Activated CD8-positive, alpha-beta memory T cell treated with anti-CD3 and anti-CD28 coated beads for 36 hours (primary cell): Measurements from ENCODE around the gene GLCCI1. TPM values are rescaled to one million over a fixed set of nuclear protein-coding genes. Genes with fewer than 3 reads are reported as not detected.
"Not testable (repeated sequence)": the region's sequence is repeated elsewhere in the genome, so short reads cannot be mapped to it uniquely, and the experiment has no call there.

ENCODE experiments used
- CTCF ChIA-PET: fragments of 350-600 bp; sonication (Branson Sonifier 250); formaldehyde crosslinking; loops from one replicate; lab custom pipeline; 2021; ENCODE audit warnings: antibody characterized with exemption; lab: Charles Lee
- POLR2A ChIA-PET: fragments of 350-600 bp; sonication (Branson Sonifier 250); formaldehyde crosslinking; loops from one replicate; lab custom pipeline; 2021; ENCODE audit warnings: antibody characterized with exemption; lab: Charles Lee
- total RNA-seq, 2 experiments: library from RNA; stranded (reverse); gene quantifications; one replicate each; pipeline ENCODE4 v1.2.3, GENCODE V29; 2021

The GLCCI1 gene
- total RNA-seq, 2 experiments from 2014 or later = 10.0 to 11.0 TPM

DNA sequence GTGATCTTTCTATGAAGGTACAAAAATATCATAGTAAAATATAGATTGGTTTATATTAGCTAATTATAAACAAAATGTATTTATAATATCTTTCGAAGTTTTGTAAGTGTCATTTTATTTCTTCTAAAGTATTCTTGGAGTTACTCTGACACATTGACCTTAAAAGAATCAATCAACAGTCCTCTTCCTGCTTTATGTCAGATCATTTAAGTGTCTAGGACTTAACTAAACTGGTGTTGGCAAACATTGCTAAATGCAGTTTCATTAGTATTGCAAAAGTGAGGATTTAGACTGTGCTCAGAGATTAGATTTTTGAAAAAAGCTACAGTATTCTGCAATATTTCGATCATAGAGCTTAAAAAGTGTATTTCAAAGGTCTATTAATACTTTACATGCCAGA is 10.3 kb downstream of the GLCCI1 start:
- ChIA-PET POLR2A (interaction anchor here (1.2 kb wide), 1 partner anchor 11 kb away, joined by 3 read pairs; no protein-coding TSS in a partner anchor), CTCF (interaction anchor here (1.4 to 1.5 kb wide), 2 partner anchors 9 to 12 kb away, joined by 3 to 7 read pairs; no protein-coding TSS in a partner anchor)

DNA sequence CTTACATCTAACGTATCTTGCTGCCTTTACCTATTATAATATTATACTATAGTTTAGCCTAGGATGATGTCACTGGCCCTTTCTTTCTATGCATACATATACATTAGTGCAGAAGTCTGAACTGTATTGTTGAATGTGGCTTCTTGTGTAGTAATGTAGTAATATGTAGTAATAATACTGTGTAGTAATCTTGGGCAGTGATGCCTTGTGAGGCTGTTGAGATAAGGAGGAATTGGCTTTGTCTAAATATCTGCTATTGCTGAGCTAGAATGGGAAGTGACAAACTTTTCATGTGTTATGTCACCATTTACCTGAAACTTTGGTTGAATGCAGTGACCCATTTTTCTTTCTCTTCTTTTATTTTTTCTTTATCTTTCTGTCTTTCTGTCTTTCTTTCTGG is 11.0 kb downstream of the GLCCI1 start:
- POLR2A ChIA-PET = interaction anchor here (1.2 kb wide), 1 partner anchor 11 kb away, joined by 3 read pairs; no protein-coding TSS in a partner anchor
- CTCF ChIA-PET = interaction anchor here (1.1 to 1.5 kb wide), 3 partner anchors 10 to 13 kb away, joined by 3 to 7 read pairs (median 3); no protein-coding TSS in a partner anchor

GRCh38 chr7:7980134-7980533 is 11.5 kb downstream of the GLCCI1 start:
- ChIA-PET CTCF (interaction anchor here (1.1 to 1.5 kb wide), 3 partner anchors 10 to 13 kb away, joined by 3 to 7 read pairs (median 3); no protein-coding TSS in a partner anchor), POLR2A (no interaction called here)

DNA sequence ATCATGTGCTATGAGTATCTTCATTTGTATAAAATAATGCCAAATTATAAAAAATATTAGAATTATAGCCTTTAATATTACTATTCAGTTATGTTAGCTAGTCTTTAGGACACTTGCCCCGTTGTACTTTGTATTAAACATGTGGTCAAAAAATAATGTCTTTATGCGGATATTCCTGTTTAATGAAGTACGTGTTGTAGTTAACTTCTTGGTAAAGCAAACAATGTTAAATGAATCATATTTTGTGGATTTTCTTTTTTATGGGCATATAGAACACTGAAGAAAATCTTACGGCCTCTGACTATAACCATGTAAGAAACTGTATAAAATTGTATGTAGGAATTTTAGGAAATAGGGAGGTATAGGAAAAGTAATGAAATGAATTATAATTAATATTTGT is 14.3 kb downstream of the GLCCI1 start:
- ChIA-PET POLR2A (no interaction called here), CTCF (no interaction called here)

DNA sequence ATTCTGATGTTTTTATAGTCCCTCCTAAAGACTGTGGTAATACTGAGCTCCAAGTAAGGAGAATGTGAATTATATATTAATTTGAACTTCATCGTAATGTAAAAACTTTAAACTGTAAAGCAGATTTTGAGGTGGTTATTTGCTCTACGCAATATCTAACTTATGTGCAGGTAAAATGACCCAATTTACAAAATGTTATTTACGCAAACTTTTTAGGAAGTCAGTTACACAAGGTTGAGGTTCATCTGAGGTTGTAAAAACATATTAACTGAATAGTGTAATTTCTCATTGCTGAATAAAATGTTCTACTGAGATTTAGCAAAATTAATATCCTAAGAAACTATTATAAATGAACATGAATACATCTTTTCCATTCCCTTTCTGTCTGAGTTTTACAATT is 15.8 kb downstream of the GLCCI1 start:
- CTCF ChIA-PET = no interaction called here

DNA sequence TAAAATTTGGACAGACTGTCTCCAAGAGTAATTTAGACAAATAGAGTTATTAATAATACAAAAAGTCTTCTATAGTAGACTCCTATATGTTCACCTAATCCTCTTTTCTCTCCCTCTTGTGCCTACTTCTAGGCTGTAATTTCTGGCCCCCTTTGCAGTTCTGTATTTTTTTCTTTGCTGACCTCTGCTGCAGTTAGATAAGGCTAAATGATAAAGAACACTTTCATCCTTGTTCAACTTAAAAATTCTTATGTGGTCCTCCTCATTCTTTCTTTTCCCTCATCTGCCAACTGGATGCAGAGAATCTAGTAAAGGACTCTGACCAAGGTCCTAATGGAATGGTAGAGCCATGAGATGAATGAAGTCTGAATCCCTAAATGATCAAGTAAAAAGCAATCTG is 20.1 kb downstream of the GLCCI1 start:
- ChIA-PET CTCF (interaction anchor here (1.3 kb wide), 1 partner anchor 102 kb away, joined by 3 read pairs; no protein-coding TSS in a partner anchor), POLR2A (interaction anchor here (1.3 kb wide), 1 partner anchor 21 kb away, joined by 5 read pairs; the partner anchor contains the start of gene GLCCI1)

More for the DNA sequence above, 15.8 kb downstream of the GLCCI1 start:
- POLR2A ChIA-PET = no interaction called here

GRCh38 chr7:7989133-7989532 is 20.5 kb downstream of the GLCCI1 start:
- ChIA-PET POLR2A (interaction anchor here (1.3 kb wide), 1 partner anchor 21 kb away, joined by 5 read pairs; the partner anchor contains the start of gene GLCCI1), CTCF (interaction anchor here (1.3 kb wide), 1 partner anchor 101 kb away, joined by 3 read pairs; no protein-coding TSS in a partner anchor)

- CTCF ChIA-PET = interaction anchor here (1.3 to 1.4 kb wide), 2 partner anchors 10 to 100 kb away, joined by 3 read pairs; no protein-coding TSS in a partner anchor
- POLR2A ChIA-PET = interaction anchor here (1.0 to 2.0 kb wide), 3 partner anchors 20 to 22 kb away, joined by 3 to 5 read pairs (median 5); partner anchors contain the start of gene GLCCI1
Measured at GRCh38 chr7:7989616-7990440, 21.2 kb downstream of the GLCCI1 start.

DNA sequence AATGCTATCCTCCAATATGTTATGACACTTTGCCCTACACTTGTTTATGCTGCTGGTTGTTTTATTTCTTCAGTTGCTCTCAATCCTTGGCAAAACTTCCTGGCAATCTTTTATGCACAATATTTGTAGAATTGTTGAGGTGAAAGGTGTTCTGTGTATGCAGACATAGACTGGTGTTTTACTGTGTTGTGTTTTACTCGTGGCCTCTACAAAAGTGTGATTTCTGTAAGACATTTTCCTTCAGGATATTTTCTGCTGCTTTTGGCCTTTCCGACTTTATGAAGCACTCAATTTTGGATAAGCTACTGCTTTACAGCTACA is 21.8 kb downstream of the GLCCI1 start:
- ChIA-PET POLR2A (interaction anchor here (1.0 to 2.0 kb wide), 2 partner anchors 20 to 22 kb away, joined by 3 to 5 read pairs; no protein-coding TSS in a partner anchor), CTCF (interaction anchor here (1.4 kb wide), 1 partner anchor 10 kb away, joined by 3 read pairs; no protein-coding TSS in a partner anchor)

- POLR2A ChIA-PET = no interaction called here
- CTCF ChIA-PET = no interaction called here
Measured at GRCh38 chr7:7992506-7992905, 23.9 kb downstream of the GLCCI1 start.

GRCh38 chr7:7995348-7995747 is 26.8 kb downstream of the GLCCI1 start:
- CTCF ChIA-PET, POLR2A ChIA-PET: not testable (repeated sequence)

DNA sequence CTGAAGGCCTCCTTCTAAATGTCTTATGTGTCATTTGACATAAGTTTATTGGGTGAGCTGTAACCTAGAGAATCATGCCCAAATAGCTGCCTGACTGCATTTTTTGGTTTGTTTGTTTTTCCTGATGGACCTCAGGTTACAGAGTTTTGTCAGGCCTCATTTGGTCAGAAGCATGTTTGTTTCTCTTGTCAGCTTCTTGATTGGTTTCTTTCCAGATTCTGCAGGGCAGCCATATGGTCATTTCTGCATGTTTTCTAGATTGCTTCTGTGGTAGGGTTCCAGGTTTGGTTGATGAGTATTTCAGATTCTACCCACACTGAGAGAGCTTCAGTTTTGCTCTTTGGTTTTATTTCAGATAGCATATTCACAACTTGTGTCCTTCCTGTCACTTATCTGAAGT is 28.0 kb downstream of the GLCCI1 start:
- CTCF ChIA-PET = interaction anchor here (0.5 to 1.1 kb wide), 2 partner anchors 20 to 272 kb away, joined by 3 read pairs; no protein-coding TSS in a partner anchor
- POLR2A ChIA-PET = interaction anchor here (0.6 kb wide), 1 partner anchor 31 kb away, joined by 3 read pairs; no protein-coding TSS in a partner anchor

DNA sequence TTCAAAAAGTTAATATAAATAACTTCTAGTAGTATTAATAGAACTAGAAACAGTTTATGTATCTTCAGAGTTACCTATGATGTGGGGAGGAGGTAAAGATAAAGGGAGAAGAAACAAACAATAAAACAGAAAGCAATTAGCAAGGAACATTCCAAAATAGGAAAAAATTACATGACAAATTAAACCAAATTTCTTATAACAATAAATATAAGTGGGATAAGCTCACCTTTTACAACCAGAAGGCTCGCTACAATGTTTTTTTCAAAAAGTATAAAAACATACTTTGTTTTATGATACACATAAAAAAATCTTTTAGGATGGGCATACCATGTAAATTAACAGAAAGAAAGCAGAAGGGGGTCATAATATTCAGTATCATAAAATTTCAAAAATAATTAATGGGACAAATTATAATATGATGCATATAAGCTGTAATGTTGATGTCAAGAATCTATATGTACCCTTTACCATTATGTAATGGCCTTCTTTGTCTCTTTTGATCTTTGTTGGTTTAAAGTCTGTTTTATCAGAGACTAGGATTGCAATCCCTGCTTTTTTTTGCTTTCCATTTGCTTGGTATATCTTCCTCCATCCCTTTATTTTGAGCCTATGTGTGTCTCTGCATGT is 31.8 kb downstream of the GLCCI1 start:
- CTCF ChIA-PET = interaction anchor here (0.8 kb wide), 1 partner anchor 30 kb away, joined by 3 read pairs; no protein-coding TSS in a partner anchor
- POLR2A ChIA-PET = no interaction called here

DNA sequence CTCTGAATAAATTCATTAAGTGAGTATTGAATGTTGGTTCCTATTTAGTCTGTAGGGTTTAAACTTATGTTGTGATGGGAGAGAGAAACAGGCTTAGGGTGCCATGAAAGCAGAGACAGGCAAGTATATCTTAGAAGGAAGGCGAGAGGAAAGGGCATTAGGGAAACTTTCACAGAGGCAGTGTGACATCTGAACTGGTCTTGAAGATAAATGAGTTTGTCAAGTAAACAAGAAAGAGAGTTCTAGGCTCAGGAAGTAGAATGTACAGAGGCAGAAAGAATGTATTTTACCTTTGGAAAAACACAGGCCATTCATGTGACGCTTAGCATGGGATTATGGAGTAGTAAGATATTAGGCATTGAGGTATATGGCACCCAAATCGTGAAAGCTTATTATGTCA is 34.5 kb downstream of the GLCCI1 start:
- POLR2A ChIA-PET = no interaction called here
- CTCF ChIA-PET = no interaction called here

- POLR2A ChIA-PET = no interaction called here
- CTCF ChIA-PET = no interaction called here
Measured at GRCh38 chr7:8005279-8005678, 36.7 kb downstream of the GLCCI1 start.

DNA sequence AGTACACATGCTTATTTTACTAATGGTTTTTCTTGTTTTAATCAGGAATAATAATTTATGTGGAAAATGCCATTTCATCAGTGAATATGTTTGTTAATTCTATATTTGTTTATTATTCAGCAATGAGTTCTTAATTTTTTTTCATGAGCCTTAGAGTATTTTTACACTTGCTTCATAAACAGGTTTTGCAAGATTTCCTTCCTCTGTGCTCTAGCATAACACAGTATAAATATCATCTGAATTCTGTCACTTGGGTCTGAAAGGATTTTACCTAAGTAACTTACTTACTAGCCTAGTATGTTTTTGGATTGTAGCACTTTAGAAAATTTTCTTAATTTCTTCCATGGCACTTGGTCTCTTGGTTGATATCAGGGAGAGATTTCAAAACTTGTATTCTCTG is 45.8 kb downstream of the GLCCI1 start:
- ChIA-PET POLR2A (no interaction called here), CTCF (no interaction called here)

DNA sequence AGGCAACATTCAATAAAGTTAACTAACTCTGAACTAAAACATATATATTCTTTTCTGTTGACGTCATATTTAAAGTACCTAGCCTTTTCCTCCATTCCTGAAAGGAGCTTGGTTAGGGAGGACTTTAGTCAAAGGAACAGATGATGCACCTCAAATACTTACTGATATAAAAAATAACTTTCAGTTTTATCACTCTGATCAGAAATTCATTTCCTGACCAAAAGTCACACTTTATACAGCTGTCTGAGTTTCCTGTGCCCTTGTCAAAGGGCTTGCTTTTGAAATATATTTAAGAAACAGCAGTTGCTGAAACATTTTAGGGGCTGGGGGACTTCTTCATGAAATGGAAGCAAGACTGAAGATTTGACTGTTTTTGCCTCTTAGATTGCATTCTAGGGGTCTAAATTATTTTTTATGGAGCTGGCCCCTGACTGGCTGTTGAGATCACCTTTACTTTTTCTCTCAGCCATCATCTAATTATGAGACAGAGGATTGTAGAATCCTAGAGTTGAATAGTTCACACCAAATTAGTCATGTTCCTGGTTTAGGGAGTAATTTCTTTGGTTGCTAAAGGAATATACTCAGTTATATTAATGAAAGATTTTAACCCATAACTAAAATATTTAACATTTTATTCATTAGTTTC is 46.6 kb downstream of the GLCCI1 start:
- ChIA-PET POLR2A (no interaction called here), CTCF (no interaction called here)

- POLR2A ChIA-PET = no interaction called here
- CTCF ChIA-PET = no interaction called here
Measured at GRCh38 chr7:8015746-8016120, 47.1 kb downstream of the GLCCI1 start.

- ChIA-PET CTCF (interaction anchor here (1.2 kb wide), 1 partner anchor 18 kb away, joined by 3 read pairs; no protein-coding TSS in a partner anchor), POLR2A (no interaction called here)
Measured at GRCh38 chr7:8017423-8017822, 48.8 kb downstream of the GLCCI1 start.
